ENCODE results near the gene COA5. TPM values are rescaled to one million over a fixed set of nuclear protein-coding genes. Genes with fewer than 3 reads are reported as not detected.

The COA5 gene
- total RNA-seq, 1 donor from 2014 or later, result 21.6 TPM

DNA sequence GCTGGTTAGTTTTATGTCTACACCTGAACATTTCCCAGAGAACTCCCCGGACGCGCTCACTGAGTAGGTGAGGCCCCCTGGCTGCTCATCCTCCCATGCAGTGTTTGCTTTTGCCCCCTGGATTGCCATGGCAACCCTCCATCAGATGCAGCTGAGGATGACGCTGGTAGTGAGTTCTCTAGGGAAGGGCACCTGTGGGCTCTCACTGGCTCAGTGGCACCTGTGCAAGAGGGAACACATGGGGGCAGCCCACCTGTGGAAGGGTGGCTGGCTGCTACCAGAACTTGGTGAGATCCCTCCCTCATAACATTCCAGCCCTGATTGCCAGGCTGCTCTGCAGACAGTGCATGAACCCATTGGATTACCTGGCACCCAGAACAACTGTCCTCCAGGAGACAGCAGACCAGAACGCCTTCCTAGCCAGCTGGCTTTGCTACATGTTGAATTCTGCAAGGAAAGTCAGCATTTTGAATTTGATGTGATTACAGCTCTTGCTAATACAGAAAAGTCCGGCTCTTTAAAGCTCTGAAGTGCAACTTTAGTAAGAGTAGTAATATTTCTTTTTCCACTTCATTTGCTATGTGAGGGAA, 21.7 kb downstream of the COA5 start:
- Mint-ChIP-seq H3K9me3 (ENCODE audit: unreplicated experiment) (no peaks in the 10 kb centered on the region), H3K36me3 (ENCODE audit: low read depth, unreplicated experiment) (peaks cover 12% of the 10 kb centered on the region), H3K4me3 (ENCODE audit: unreplicated experiment) (no peak overlapping the region), H3K27ac (ENCODE audit: unreplicated experiment) (no peak overlapping the region), H3K4me1 (ENCODE audit: unreplicated experiment) (peaks cover 5% of the 10 kb centered on the region), H3K27me3 (ENCODE audit: unreplicated experiment) (peaks cover 2% of the 10 kb centered on the region)
- TF ChIP-seq, protein P1, sequence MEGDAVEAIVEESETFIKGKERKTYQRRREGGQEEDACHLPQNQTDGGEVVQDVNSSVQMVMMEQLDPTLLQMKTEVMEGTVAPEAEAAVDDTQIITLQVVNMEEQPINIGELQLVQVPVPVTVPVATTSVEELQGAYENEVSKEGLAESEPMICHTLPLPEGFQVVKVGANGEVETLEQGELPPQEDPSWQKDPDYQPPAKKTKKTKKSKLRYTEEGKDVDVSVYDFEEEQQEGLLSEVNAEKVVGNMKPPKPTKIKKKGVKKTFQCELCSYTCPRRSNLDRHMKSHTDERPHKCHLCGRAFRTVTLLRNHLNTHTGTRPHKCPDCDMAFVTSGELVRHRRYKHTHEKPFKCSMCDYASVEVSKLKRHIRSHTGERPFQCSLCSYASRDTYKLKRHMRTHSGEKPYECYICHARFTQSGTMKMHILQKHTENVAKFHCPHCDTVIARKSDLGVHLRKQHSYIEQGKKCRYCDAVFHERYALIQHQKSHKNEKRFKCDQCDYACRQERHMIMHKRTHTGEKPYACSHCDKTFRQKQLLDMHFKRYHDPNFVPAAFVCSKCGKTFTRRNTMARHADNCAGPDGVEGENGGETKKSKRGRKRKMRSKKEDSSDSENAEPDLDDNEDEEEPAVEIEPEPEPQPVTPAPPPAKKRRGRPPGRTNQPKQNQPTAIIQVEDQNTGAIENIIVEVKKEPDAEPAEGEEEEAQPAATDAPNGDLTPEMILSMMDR (IDR thresholded peaks at IDR 0.05; ENCODE audit: unreplicated experiment), result no peak
- no peak for DNase-seq (ENCODE audit: low spot score)

DNA sequence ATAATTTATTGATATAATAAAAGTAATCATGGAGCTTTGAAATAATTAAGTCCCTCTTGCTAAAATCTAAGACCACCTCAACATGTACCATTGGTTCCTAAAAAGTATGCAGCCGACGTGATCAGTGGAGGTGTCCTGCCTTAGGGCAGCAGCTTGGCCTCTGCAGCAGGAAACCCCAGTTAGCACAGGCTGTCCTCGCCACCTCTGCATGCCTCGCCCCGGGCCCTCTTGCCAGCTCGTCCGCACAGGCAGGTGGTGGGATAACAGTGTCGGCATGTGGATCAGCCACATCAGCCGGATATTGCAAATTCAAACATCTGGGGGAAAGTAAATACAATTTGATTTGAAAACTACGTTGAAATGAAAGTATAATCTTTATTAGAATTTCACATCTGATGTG, 22.9 kb downstream of the COA5 start:
- DNase-seq (ENCODE audit: low spot score), result no peak

DNA sequence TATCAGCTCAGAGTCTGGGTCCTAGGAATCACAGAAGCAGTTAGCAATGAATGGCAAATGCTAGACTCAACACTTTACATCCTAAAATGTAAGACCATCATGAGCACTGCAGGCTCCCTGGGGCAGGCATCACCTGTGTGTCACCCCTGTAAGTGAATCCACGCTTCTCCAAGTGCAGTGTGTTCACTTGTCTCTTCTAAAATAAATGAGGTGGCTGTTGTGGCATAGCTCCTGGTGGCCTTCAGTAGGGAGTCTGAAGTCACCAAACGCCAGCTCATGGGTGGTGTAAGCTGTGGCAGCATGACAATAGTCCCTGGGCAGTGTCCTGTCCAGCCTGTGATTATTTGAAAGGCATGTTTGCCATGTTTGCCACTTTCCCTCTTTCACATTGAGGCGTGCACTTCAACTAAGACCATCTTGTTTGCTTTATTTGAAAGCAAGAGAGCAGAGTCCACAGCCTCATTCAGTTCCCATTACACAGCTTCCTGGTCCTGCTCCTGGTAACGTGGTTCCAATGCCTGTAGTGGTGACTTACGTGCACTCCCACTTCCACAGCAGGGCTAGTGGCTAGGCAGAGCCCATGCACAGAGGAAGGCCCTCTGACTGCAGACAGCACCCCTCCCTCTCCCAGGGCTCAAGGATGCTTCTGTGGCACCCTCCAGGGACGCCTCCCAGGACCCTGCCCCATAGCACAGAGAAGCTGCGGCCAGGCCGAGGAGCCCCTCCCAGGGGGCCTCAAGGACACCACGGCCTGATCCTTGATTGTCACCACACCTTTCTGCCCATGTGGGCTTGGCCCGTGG, 24.3 kb downstream of the COA5 start:
- H3K9me3 Mint-ChIP-seq (ENCODE audit: unreplicated experiment), result no peaks in the 10 kb centered on the region
- H3K27me3 Mint-ChIP-seq (ENCODE audit: unreplicated experiment), result peaks cover 2% of the 10 kb centered on the region
- DNase-seq (ENCODE audit: low spot score), result no peak
- H3K36me3 Mint-ChIP-seq (ENCODE audit: low read depth, unreplicated experiment), result peaks cover 16% of the 10 kb centered on the region
- no peaks in the 10 kb centered on the region for H3K4me1 Mint-ChIP-seq (ENCODE audit: unreplicated experiment)
- TF ChIP-seq, protein P1 (IDR thresholded peaks at IDR 0.05; ENCODE audit: unreplicated experiment), result no peak
- H3K27ac Mint-ChIP-seq (ENCODE audit: unreplicated experiment), result no peak overlapping the region
- no peak overlapping the region for H3K4me3 Mint-ChIP-seq (ENCODE audit: unreplicated experiment)

More for the DNA sequence above, 22.9 kb downstream of the COA5 start:
- TF ChIP-seq, protein P1 (IDR thresholded peaks at IDR 0.05; ENCODE audit: unreplicated experiment), result no peak
- peak overlapping the region; percentile 38 for H3K4me3 Mint-ChIP-seq (ENCODE audit: unreplicated experiment)
- no peak overlapping the region for H3K27ac Mint-ChIP-seq (ENCODE audit: unreplicated experiment)
- H3K27me3 Mint-ChIP-seq (ENCODE audit: unreplicated experiment), result peaks cover 2% of the 10 kb centered on the region
- no peaks in the 10 kb centered on the region for H3K4me1 Mint-ChIP-seq (ENCODE audit: unreplicated experiment)
- peaks cover 16% of the 10 kb centered on the region for H3K36me3 Mint-ChIP-seq (ENCODE audit: low read depth, unreplicated experiment)
- no peaks in the 10 kb centered on the region for H3K9me3 Mint-ChIP-seq (ENCODE audit: unreplicated experiment)

DNA sequence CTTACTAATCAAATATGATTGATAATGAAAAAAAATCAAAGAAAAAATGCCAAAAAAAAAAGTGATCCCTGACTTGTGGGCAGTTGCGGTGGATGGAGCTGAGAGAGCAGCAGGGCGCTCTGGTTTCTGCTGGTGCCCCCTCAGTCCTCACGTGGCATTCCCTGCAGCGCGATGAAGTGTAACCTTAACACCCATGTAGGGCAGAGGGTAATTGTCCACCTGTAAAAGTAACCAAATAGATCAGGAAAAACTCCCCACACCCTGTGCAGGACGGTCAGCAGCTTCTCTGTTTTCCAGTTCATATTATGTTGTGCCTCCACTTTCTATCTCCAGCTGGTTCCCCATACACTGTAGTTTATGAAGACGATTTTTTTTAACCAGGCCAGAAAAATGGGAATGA, 25.0 kb downstream of the COA5 start:
- TF ChIP-seq, protein P1 (IDR thresholded peaks at IDR 0.05; ENCODE audit: unreplicated experiment), result no peak
- peaks cover 4% of the 10 kb centered on the region for H3K27me3 Mint-ChIP-seq (ENCODE audit: unreplicated experiment)
- no peaks in the 10 kb centered on the region for H3K4me1 Mint-ChIP-seq (ENCODE audit: unreplicated experiment)
- DNase-seq (ENCODE audit: low spot score), result no peak
- no peaks in the 10 kb centered on the region for H3K9me3 Mint-ChIP-seq (ENCODE audit: unreplicated experiment)
- H3K36me3 Mint-ChIP-seq (ENCODE audit: low read depth, unreplicated experiment), result peaks cover 16% of the 10 kb centered on the region
- H3K27ac Mint-ChIP-seq (ENCODE audit: unreplicated experiment), result no peak overlapping the region
- no peak overlapping the region for H3K4me3 Mint-ChIP-seq (ENCODE audit: unreplicated experiment)

DNA sequence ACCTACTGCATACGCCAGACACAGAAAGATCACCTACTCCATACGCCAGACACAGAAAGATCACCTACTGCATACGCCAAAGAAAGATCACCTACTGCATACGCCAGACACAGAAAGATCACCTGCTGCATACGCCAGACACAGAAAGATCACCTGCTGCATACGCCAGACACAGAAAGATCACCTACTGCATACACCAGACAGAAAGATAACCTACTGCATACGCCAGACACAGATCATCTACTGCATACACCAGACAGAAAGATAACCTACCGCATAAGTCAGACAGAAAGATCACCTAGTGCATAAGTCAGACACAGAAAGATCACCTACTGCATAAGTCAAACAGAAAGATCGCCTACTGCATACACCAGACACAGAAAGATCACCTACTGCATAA, 25.8 kb downstream of the COA5 start:
- Mint-ChIP-seq H3K9me3 (ENCODE audit: unreplicated experiment) (no peaks in the 10 kb centered on the region), H3K27ac (ENCODE audit: unreplicated experiment) (no peak overlapping the region), H3K4me1 (ENCODE audit: unreplicated experiment) (no peaks in the 10 kb centered on the region), H3K4me3 (ENCODE audit: unreplicated experiment) (no peak overlapping the region), H3K36me3 (ENCODE audit: low read depth, unreplicated experiment) (peaks cover 23% of the 10 kb centered on the region), H3K27me3 (ENCODE audit: unreplicated experiment) (peaks cover 4% of the 10 kb centered on the region)
- DNase-seq (ENCODE audit: low spot score), result no peak
- TF ChIP-seq, protein P1 (IDR thresholded peaks at IDR 0.05; ENCODE audit: unreplicated experiment), result no peak

Measured in endothelial cell (in vitro differentiated cells).